HCT116 (cell line): ENCODE data around the gene CCNJL. TPM values are rescaled to one million over a fixed set of nuclear protein-coding genes. Genes with fewer than 3 reads are reported as not detected.

ENCODE experiments used
- ATAC-seq: fragments of 200-7000 bp; cut with Tn5 transposase; 2 replicates; pipeline ENCODE4 v1.9.1; 2020; ENCODE audit warnings: mild to moderate bottlenecking, moderate library complexity
- BruUV-seq: library from RNA; stranded (reverse); fragments of 400-500 nt; replicated peaks from 2 replicates; lab custom pipeline; 2021; lab: Mats Ljungman, UMichigan
- CTCF ChIA-PET: fragments of 300-600 bp; sonication (Branson Sonifier 250); formaldehyde crosslinking; loops from one replicate; lab custom pipeline; 2021; ENCODE audit warnings: antibody characterized with exemption; lab: Charles Lee
- POLR2A ChIA-PET: fragments of 300-600, 350-600 bp; sonication (Branson Sonifier 250); formaldehyde crosslinking; loops from one replicate; lab custom pipeline; 2021; ENCODE audit warnings: antibody characterized with exemption; lab: Charles Lee
- RAD21 ChIA-PET, 2 experiments: fragments of 300-600 bp; sonication (Branson Sonifier 250); formaldehyde crosslinking; loops; one replicate each; lab custom pipeline; 2023; ENCODE audit warnings: low total read pairs in 2 of 2; ENCODE audit not compliant: uncharacterized antibody in 2 of 2, unreplicated experiment in 2 of 2, low non-redundant PET in 1 of 2; lab: Charles Lee
- DNase-seq: peaks from one replicate; pipeline ENCODE4 v3.0.0-alpha.2; 2010; ENCODE audit warnings: low read depth, low spot score
- H2AFZ ChIP-seq: fragments of 200-600 bp; shearing (Covaris generic), sonication (generic); 2 replicates; pipeline ENCODE4 v1.6.1; 2017; ENCODE audit warnings: low read depth, mixed run types, mixed read lengths, antibody characterized with exemption, low read length; ENCODE audit not compliant: poor library complexity, severe bottlenecking
- H3K27ac ChIP-seq: 2 replicates; pipeline ENCODE4 v1.5.1; 2012; ENCODE audit warnings: low read depth, low read length
- H3K27me3 ChIP-seq: fragments of 200-600 bp; sonication (generic); 2 replicates; pipeline ENCODE4 v1.6.1; 2016; ENCODE audit warnings: mixed run types, low read length, mixed read lengths; ENCODE audit not compliant: insufficient read depth
- H3K36me3 ChIP-seq, 2 experiments: fragments of 200-500 bp in 1 of 2; fragments of 200-600 bp in 1 of 2; sonication (Bioruptor generic) in 1 of 2; sonication (generic) in 1 of 2; 2 replicates each; pipeline versions ENCODE4 v1.5.1 to v1.6.1; 2014 to 2016; ENCODE audit warnings: low read length in 2 of 2, inconsistent platforms in 1 of 2, mixed read lengths in 1 of 2, mixed run types in 1 of 2; ENCODE audit not compliant: insufficient read depth in 2 of 2, control insufficient read depth in 1 of 2
- H3K4me1 ChIP-seq, 2 experiments: fragments of 200-600 bp in 1 of 2; sonication (generic) in 1 of 2; 2 replicates each; pipeline versions ENCODE4 v1.5.1 to v1.6.1; 2012 to 2017; ENCODE audit warnings: low read length in 2 of 2, inconsistent platforms in 1 of 2, mild to moderate bottlenecking in 1 of 2, mixed read lengths in 1 of 2, mixed run types in 1 of 2, moderate library complexity in 1 of 2; ENCODE audit not compliant: insufficient read depth in 2 of 2, control insufficient read depth in 1 of 2
- H3K4me2 ChIP-seq: fragments of 200-600 bp; sonication (generic); 2 replicates; pipeline ENCODE4 v1.6.1; 2017; ENCODE audit warnings: mixed run types, low read length, mixed read lengths
- H3K4me3 ChIP-seq, 2 experiments: fragments of 200-600 bp in 1 of 2; sonication (generic) in 1 of 2; replicated peaks in 1 of 2; 2 replicates each; pipeline ENCODE4 v1.5.1; 2011 to 2016; ENCODE audit warnings: low read length in 2 of 2, control low read depth in 1 of 2, low read depth in 1 of 2, mild to moderate bottlenecking in 1 of 2, mixed read lengths in 1 of 2, mixed run types in 1 of 2
- H3K79me2 ChIP-seq: fragments of 200-600 bp; sonication (generic); 2 replicates; pipeline ENCODE4 v1.6.1; 2017; ENCODE audit warnings: mild to moderate bottlenecking, mixed run types, low read length, moderate library complexity, mixed read lengths; ENCODE audit not compliant: insufficient read depth
- H3K9ac ChIP-seq: fragments of 200-600 bp; sonication (generic); 2 replicates; pipeline ENCODE4 v1.6.1; 2016; ENCODE audit warnings: low read length, mixed read lengths
- H3K9me2 ChIP-seq: fragments of 200-600 bp; sonication (generic), shearing (Covaris generic); 2 replicates; pipeline ENCODE4 v1.6.1; 2017; ENCODE audit warnings: mixed run types, mild to moderate bottlenecking, moderate library complexity; ENCODE audit not compliant: insufficient read depth
- H3K9me3 ChIP-seq, 2 experiments: fragments of 200-500 bp in 1 of 2; fragments of 200-600 bp in 1 of 2; sonication (Bioruptor generic) in 1 of 2; sonication (generic) in 1 of 2; 2 replicates each; pipeline ENCODE4 v1.6.1; 2014 to 2017; ENCODE audit warnings: low read length in 2 of 2, mixed read lengths in 2 of 2, inconsistent platforms in 1 of 2, low read depth in 1 of 2, mild to moderate bottlenecking in 1 of 2, mixed run types in 1 of 2, moderate library complexity in 1 of 2; ENCODE audit not compliant: control insufficient read depth in 1 of 2, insufficient read depth in 1 of 2
- H4K20me1 ChIP-seq: fragments of 200-600 bp; sonication (generic), shearing (Covaris generic); 2 replicates; pipeline ENCODE4 v1.6.1; 2017; ENCODE audit warnings: mixed run types, mild to moderate bottlenecking, moderate library complexity; ENCODE audit not compliant: insufficient read depth
- ATF3 ChIP-seq: IDR thresholded peaks from 2 replicates; pipeline ENCODE4 v1.6.1; 2012
- CBX3 ChIP-seq: IDR thresholded peaks from 2 replicates; pipeline ENCODE4 v1.6.1; 2012; ENCODE audit warnings: low read depth
- EGR1 ChIP-seq: IDR thresholded peaks from 2 replicates; pipeline ENCODE4 v1.6.1; 2012; ENCODE audit warnings: low read depth
- ELF1 ChIP-seq: IDR thresholded peaks from 2 replicates; pipeline ENCODE4 v1.6.1; 2012; ENCODE audit warnings: low read depth, borderline replicate concordance
- EZH2 ChIP-seq: fragments of 200-600 bp; sonication (generic); IDR thresholded peaks from 2 replicates; pipeline ENCODE4 v1.6.1; 2017; ENCODE audit warnings: antibody characterized with exemption, mixed run types
- FOSL1 ChIP-seq: IDR thresholded peaks from 2 replicates; pipeline ENCODE4 v1.6.1; 2012; ENCODE audit warnings: low read depth
- POLR2AphosphoS5 ChIP-seq: IDR thresholded peaks from 2 replicates; pipeline ENCODE4 v1.6.1; 2011; ENCODE audit warnings: mild to moderate bottlenecking, low read depth, low read length, moderate library complexity
- RAD21 ChIP-seq: IDR thresholded peaks from 2 replicates; pipeline ENCODE4 v1.6.1; 2012; ENCODE audit warnings: low read depth, mild to moderate bottlenecking
- REST ChIP-seq: IDR thresholded peaks from 2 replicates; pipeline ENCODE4 v1.6.1; 2012; ENCODE audit warnings: low read depth
- SP1 ChIP-seq: IDR thresholded peaks from 2 replicates; pipeline ENCODE4 v1.6.1; 2012; ENCODE audit warnings: low read depth
- SRF ChIP-seq: IDR thresholded peaks from 2 replicates; pipeline ENCODE4 v1.6.1; 2012; ENCODE audit warnings: low read depth
- TCF7L2 ChIP-seq: IDR thresholded peaks from 2 replicates; pipeline ENCODE4 v1.7.0; 2011; ENCODE audit warnings: borderline replicate concordance, inconsistent platforms; ENCODE audit not compliant: insufficient read depth, insufficient read length; ENCODE audit errors: extremely low read depth
- YY1 ChIP-seq: IDR thresholded peaks from 2 replicates; pipeline ENCODE4 v1.6.1; 2011; ENCODE audit warnings: low read length, low read depth, moderate library complexity, mild to moderate bottlenecking; ENCODE audit not compliant: insufficient replicate concordance; ENCODE audit errors: extremely low read depth
- ZFX ChIP-seq: fragments of 450-650 bp; IDR thresholded peaks from 2 replicates; pipeline ENCODE4 v1.6.1; 2017
- ZNF274 ChIP-seq: fragments of 200-500 bp; sonication (Bioruptor generic); IDR thresholded peaks from 2 replicates; pipeline ENCODE4 v1.6.1; 2014; ENCODE audit warnings: mild to moderate bottlenecking, low read depth, low read length, inconsistent platforms
- intact Hi-C: fragments of 100-400 bp; cut with micrococcal nuclease; formaldehyde crosslinking; loops from 2 replicates; pipeline ENCODE4 v1.10.0; 2022
- total RNA-seq: library from RNA; stranded (reverse); gene quantifications from one replicate; pipeline ENCODE4 v1.2.1, GENCODE V29; 2021; ENCODE audit not compliant: unreplicated experiment
- TF ChIP-seq, protein P1 (sequence below), 3 experiments: fragments of 200-600 bp in 1 of 3; sonication (generic) in 1 of 3; IDR thresholded peaks in 2 of 3; conservative IDR thresholded peaks in 1 of 3; 2 replicates each; pipeline ENCODE4 v1.5.1; 2012 to 2017; ENCODE audit warnings: low read depth in 2 of 3, low read length in 2 of 3, antibody characterized with exemption in 1 of 3, borderline replicate concordance in 1 of 3, control low read depth in 1 of 3, mild to moderate bottlenecking in 1 of 3, mixed read lengths in 1 of 3, mixed run types in 1 of 3, moderate library complexity in 1 of 3; ENCODE audit not compliant: insufficient read depth in 1 of 3

The CCNJL gene
- total RNA-seq, 1 experiment from 2014 or later: 2.9 TPM

DNA sequence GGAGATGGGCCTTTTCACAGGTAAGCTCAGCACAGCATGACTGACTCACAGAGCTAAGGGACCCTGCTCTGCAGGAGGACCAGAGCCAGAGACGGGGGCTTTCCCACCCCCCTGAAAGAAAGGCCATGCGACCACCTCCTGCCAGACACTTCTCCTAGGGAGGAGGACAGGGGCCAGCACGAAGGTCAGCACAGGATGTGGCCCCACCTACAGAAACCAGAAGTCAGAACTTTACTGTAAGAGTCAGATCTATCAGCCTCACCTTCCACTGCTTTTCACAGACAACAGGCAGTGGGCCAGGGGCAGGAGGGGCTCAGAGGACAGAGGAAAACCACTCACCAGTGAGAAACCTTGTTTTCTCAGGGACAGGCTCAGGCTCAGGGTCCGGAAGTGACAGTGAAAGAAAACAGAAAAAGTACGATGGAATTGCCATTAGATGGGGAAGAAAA, 37.9 kb downstream of the CCNJL start:
- BruUV-seq: no TSS peak
- H3K27me3 ChIP-seq: no peaks in the 10 kb centered on the region
- H3K9ac ChIP-seq: no peak overlapping the region
- H3K4me3 ChIP-seq: no peak overlapping the region
- H3K4me2 ChIP-seq: no peak overlapping the region
- no peaks in the 10 kb centered on the region for H3K4me1 ChIP-seq
- H3K79me2 ChIP-seq: no peaks in the 10 kb centered on the region
- ChIA-PET POLR2A (no interaction called here), CTCF (no interaction called here), RAD21 (no interaction called here)
- no peak for TF ChIP-seq ELF1
- TF ChIP-seq ATF3: no peak
- TF ChIP-seq POLR2AphosphoS5: no peak
- no peak for TF ChIP-seq RAD21
- no peaks in the 10 kb centered on the region for H3K36me3 ChIP-seq
- H3K27ac ChIP-seq: no peak overlapping the region
- H3K9me2 ChIP-seq: no peaks in the 10 kb centered on the region
- no peaks in the 10 kb centered on the region for H4K20me1 ChIP-seq
- ATAC-seq: no peak
- H2AFZ ChIP-seq: no peak overlapping the region
- intact Hi-C loops: no loop called here
- no peaks in the 10 kb centered on the region for H3K9me3 ChIP-seq
- DNase-seq: no peak

DNA sequence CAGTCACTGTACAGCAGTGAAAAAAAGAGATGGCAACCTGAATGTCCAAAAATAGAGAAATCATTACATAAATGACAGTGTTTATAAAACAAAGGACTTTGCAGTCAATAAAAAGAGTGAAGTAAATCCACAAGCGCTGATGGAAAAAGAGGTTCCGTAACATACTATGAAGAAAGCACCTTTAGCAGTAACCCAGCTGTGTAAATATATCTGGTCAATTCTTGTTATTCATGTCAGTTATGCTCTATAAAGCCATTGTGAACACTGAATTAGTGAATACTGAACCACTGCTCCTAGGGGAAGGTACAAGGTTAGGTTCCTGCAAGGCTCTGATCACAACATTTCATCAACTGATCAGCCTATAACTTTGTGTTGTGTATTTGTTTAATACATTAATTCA, 39.5 kb downstream of the CCNJL start:
- ATAC-seq (no peak), DNase-seq (no peak)
- Histone ChIP-seq H2AFZ (no peak overlapping the region), H3K79me2 (no peaks in the 10 kb centered on the region), H3K27me3 (no peaks in the 10 kb centered on the region), H4K20me1 (no peaks in the 10 kb centered on the region), H3K9me3 (no peaks in the 10 kb centered on the region), H3K4me1 (no peaks in the 10 kb centered on the region), H3K9ac (no peak overlapping the region), H3K4me3 (no peak overlapping the region), H3K27ac (no peak overlapping the region), H3K4me2 (no peak overlapping the region), H3K36me3 (no peaks in the 10 kb centered on the region), H3K9me2 (no peaks in the 10 kb centered on the region)
- no TSS peak for BruUV-seq
- intact Hi-C loops: no loop called here
- ChIA-PET CTCF (no interaction called here), POLR2A (no interaction called here), RAD21 (no interaction called here)
- TF ChIP-seq TCF7L2 (no peak), EGR1 (no peak), CBX3 (no peak), ZFX (no peak), REST (no peak), ZNF274 (no peak), SRF (no peak), FOSL1 (no peak), SP1 (no peak), YY1 (no peak), POLR2AphosphoS5 (no peak), EZH2 (no peak), RAD21 (no peak)
- TF ChIP-seq, protein P1, sequence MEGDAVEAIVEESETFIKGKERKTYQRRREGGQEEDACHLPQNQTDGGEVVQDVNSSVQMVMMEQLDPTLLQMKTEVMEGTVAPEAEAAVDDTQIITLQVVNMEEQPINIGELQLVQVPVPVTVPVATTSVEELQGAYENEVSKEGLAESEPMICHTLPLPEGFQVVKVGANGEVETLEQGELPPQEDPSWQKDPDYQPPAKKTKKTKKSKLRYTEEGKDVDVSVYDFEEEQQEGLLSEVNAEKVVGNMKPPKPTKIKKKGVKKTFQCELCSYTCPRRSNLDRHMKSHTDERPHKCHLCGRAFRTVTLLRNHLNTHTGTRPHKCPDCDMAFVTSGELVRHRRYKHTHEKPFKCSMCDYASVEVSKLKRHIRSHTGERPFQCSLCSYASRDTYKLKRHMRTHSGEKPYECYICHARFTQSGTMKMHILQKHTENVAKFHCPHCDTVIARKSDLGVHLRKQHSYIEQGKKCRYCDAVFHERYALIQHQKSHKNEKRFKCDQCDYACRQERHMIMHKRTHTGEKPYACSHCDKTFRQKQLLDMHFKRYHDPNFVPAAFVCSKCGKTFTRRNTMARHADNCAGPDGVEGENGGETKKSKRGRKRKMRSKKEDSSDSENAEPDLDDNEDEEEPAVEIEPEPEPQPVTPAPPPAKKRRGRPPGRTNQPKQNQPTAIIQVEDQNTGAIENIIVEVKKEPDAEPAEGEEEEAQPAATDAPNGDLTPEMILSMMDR (IDR thresholded peaks at IDR 0.05 in 2 of 3, conservative IDR thresholded peaks at IDR 0.05 in 1 of 3; ENCODE audit: borderline replicate concordance in 1 of 3, insufficient read depth in 1 of 3, low read depth in 2 of 3, low read length in 2 of 3): no peak
